ENCODE results near the gene ALX4. TPM values are rescaled to one million over a fixed set of nuclear protein-coding genes. Genes with fewer than 3 reads are reported as not detected.

ALX4 gene
- total and polyA plus RNA-seq, 2 of the 8 experiments (the other 6 are each of a cell fraction or from before 2014, with no cell fraction given) = not detected

DNA sequence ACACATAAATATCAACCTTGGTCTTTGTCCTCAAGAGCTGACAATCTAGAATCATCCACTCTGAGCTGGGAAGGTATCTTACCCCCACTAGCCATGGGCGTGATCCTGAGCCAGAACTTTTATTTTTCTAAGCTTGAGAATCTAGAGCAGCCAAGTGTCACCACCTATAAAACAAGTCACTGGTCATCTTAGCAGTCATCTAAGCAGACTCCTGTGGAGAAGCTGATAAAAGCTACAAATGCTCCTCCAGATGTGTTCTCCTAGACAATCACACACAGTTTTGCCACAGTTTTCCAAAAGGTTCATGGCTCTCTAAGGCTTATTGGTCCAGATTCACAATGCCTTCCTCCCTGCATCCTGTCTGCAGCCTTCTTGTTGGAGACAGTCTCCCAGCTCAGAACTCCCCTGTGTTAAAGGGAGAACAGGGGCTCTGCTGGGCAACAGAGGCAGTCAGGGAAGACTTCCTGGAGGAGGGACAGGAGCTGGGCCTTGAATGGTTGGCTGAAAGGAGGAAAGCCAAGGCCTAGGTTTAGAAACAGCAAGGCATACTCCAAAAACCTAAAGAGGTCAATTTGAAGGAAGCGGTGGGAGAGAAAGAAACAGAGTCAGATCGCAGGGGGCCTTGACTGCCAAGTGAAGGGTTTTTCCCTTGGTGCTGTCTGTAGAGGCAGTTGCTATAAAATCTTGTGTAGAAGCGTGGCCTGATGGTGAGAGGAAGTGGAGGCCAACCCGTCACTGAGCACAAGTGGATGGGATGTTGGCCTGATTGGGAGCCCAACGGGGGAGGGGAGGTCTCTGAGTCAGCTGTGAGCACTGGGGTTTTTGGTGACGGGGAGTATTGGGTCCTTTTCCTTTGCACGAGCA is 42.0 kb downstream of the ALX4 start:
- H3K9me3 ChIP-seq (ENCODE audit: insufficient read depth in 2 of 2, low read depth in 1 of 2, low read length in 1 of 2) = no peaks in the 10 kb centered on the region
- DNase-seq (ENCODE audit: low read depth in 1 of 2, low spot score in 2 of 2) (no peak), FAIRE-seq (no peak)
- 0 out of 2 replicates have a peak overlapping the region, but pooled peaks have one; percentile 10 for H2BK15ac ChIP-seq (ENCODE audit: low read length)
- H2BK5ac ChIP-seq (ENCODE audit: low read depth, low read length) = no peak overlapping the region
- H3K23me2 ChIP-seq (ENCODE audit: low read depth, low read length) = no peaks in the 10 kb centered on the region
- H2AFZ ChIP-seq (ENCODE audit: low read length) = no peak overlapping the region
- no peak overlapping the region for H3K18ac ChIP-seq (ENCODE audit: extremely low read depth, low read length)
- H3K79me2 ChIP-seq (ENCODE audit: control insufficient read depth in 1 of 2, insufficient read depth in 2 of 2, low read length in 2 of 2) = no peaks in the 10 kb centered on the region
- no peak overlapping the region for H2BK120ac ChIP-seq (replicated peaks; ENCODE audit: low read depth, low read length)
- H3K4me3 ChIP-seq (ENCODE audit: extremely low read depth in 1 of 4, insufficient read depth in 2 of 4, low read depth in 3 of 4, low read length in 4 of 4) = no peak overlapping the region
- no peak for TF ChIP-seq YY1 (IDR thresholded peaks at IDR 0.05; ENCODE audit: low read depth, low read length)
- no peak overlapping the region for H3K23ac ChIP-seq (ENCODE audit: insufficient read length)
- H3K56ac ChIP-seq (replicated peaks; ENCODE audit: insufficient read length, low read depth, low read length) = no peak overlapping the region
- peak overlapping the region; percentile 80; the same call in 1 of the 2 replicates for H2BK20ac ChIP-seq (ENCODE audit: low read length)
- no peak overlapping the region for H4K5ac ChIP-seq (ENCODE audit: insufficient read length, low read depth, low read length)
- H3K27me3 ChIP-seq (replicated peaks in 1 of 4; ENCODE audit: control insufficient read depth in 3 of 4, extremely low read depth in 1 of 4, insufficient read depth in 3 of 4, low read length in 3 of 4) = no peaks in the 10 kb centered on the region
- H3K4me1 ChIP-seq (replicated peaks in 1 of 4; ENCODE audit: control insufficient read depth in 3 of 4, insufficient read depth in 4 of 4, low read length in 3 of 4) = no peaks in the 10 kb centered on the region; a peak in 2 of 7 replicates
- ChIA-PET POLR2A (ENCODE audit: partially characterized antibody) (interaction anchor here (0.6 to 0.8 kb wide), 2 partner anchors 21 to 29 kb away, joined by 3 read pairs; no protein-coding TSS in a partner anchor), CTCF (ENCODE audit: partially characterized antibody) (interaction anchor here (0.7 to 4.2 kb wide), 7 partner anchors 9 to 378 kb away, joined by 3 to 20 read pairs (median 13); no protein-coding TSS in a partner anchor)
- no peaks in the 10 kb centered on the region for H3K36me3 ChIP-seq (ENCODE audit: control insufficient read depth in 2 of 4, insufficient read depth in 4 of 4, low read length in 3 of 4)
- no peak overlapping the region for H2AK5ac ChIP-seq (ENCODE audit: low read depth, low read length)
- H3K14ac ChIP-seq (ENCODE audit: insufficient read length) = no peak overlapping the region
- no peak overlapping the region for H3K4me2 ChIP-seq (ENCODE audit: insufficient read depth in 1 of 2, low read depth in 2 of 2, low read length in 2 of 2)
- H2BK12ac ChIP-seq (ENCODE audit: low read depth, low read length) = no peak overlapping the region
- no peak overlapping the region for H4K91ac ChIP-seq (replicated peaks; ENCODE audit: insufficient read length, low read length)
- H4K20me1 ChIP-seq (replicated peaks in 1 of 2; ENCODE audit: control insufficient read depth in 1 of 2, insufficient read depth in 2 of 2, low read length in 2 of 2) = no peaks in the 10 kb centered on the region
- no peak overlapping the region; the same call in 1 of the 2 replicates for H4K8ac ChIP-seq (ENCODE audit: extremely low read depth, insufficient read depth, low read length)
- H3K4ac ChIP-seq (replicated peaks; ENCODE audit: insufficient read length, low read depth, low read length) = no peak overlapping the region
- H3K9ac ChIP-seq (replicated peaks in 1 of 4; ENCODE audit: extremely low read depth in 1 of 4, low read depth in 3 of 4, low read length in 3 of 4) = no peak overlapping the region
- WGBS, 2 experiments (ENCODE audit: extremely low coverage in 1 of 2, insufficient coverage in 1 of 2, insufficient read length in 1 of 2, insufficient replicate concordance in 2 of 2, low coverage in 1 of 2, low lambda C conversion rate in 2 of 2, missing lambda C conversion rate in 1 of 2) = 88% methylated on average over 8 of the region's 8 CpGs; no CpG with 5 or more reads in 1 of the 2 experiments
- H3K27ac ChIP-seq (ENCODE audit: low read depth, low read length) = no peak overlapping the region
- no peaks in the 10 kb centered on the region for H3K79me1 ChIP-seq (ENCODE audit: low read depth, low read length)
